H9 (cell line): ENCODE measurements around the gene PID1. TPM values are rescaled to one million over a fixed set of nuclear protein-coding genes. Genes with fewer than 3 reads are reported as not detected.

Experiments used
- DNase-seq: peaks from one replicate; pipeline ENCODE4 v3.0.0-alpha.2; 2017
- H2AFZ ChIP-seq: one replicate; pipeline ENCODE4 v1.6.1; 2013; ENCODE audit warnings: mild to moderate bottlenecking, low read length, control low read depth, moderate library complexity
- H2AK5ac ChIP-seq: 2 replicates; pipeline ENCODE4 v1.6.1; 2013; ENCODE audit warnings: low read length, control low read depth, mixed read lengths; ENCODE audit not compliant: insufficient read length
- H2BK120ac ChIP-seq: one replicate; pipeline ENCODE4 v1.6.1; 2013; ENCODE audit warnings: low read depth, mild to moderate bottlenecking, low read length, control low read depth, inconsistent platforms; ENCODE audit not compliant: poor library complexity, severe bottlenecking
- H2BK12ac ChIP-seq: 2 replicates; pipeline ENCODE4 v1.6.1; 2013; ENCODE audit warnings: low read length, control low read depth, mixed read lengths, low read depth; ENCODE audit not compliant: insufficient read length
- H2BK15ac ChIP-seq: 2 replicates; pipeline ENCODE4 v1.6.1; 2013; ENCODE audit warnings: low read depth, low read length, control low read depth
- H2BK20ac ChIP-seq: one replicate; pipeline ENCODE4 v1.6.1; 2013; ENCODE audit warnings: low read depth, mild to moderate bottlenecking, low read length, control low read depth, inconsistent platforms; ENCODE audit not compliant: poor library complexity, severe bottlenecking
- H2BK5ac ChIP-seq: 2 replicates; pipeline ENCODE4 v1.6.1; 2013; ENCODE audit warnings: low read length, control low read depth, mixed read lengths; ENCODE audit not compliant: insufficient read length
- H3K14ac ChIP-seq: 2 replicates; pipeline ENCODE4 v1.6.1; 2013; ENCODE audit warnings: low read length, control low read depth; ENCODE audit not compliant: insufficient read depth
- H3K18ac ChIP-seq: 2 replicates; pipeline ENCODE4 v1.6.1; 2013; ENCODE audit warnings: low read depth, mild to moderate bottlenecking, mixed read lengths, low read length, control low read depth; ENCODE audit not compliant: insufficient read length
- H3K23ac ChIP-seq: 2 replicates; pipeline ENCODE4 v1.6.1; 2013; ENCODE audit warnings: low read length, control low read depth, mixed read lengths, low read depth; ENCODE audit not compliant: insufficient read length
- H3K23me2 ChIP-seq: 2 replicates; pipeline ENCODE4 v1.6.1; 2013; ENCODE audit warnings: low read depth, mild to moderate bottlenecking, mixed read lengths, low read length, control low read depth; ENCODE audit not compliant: insufficient read length, poor library complexity, severe bottlenecking
- H3K27ac ChIP-seq: 2 replicates; pipeline ENCODE4 v1.5.1; 2013; ENCODE audit warnings: low read length, control low read depth, mixed read lengths, low read depth; ENCODE audit not compliant: insufficient read length
- H3K27me3 ChIP-seq: 2 replicates; pipeline ENCODE4 v1.6.1; 2013; ENCODE audit warnings: low read length, control low read depth, inconsistent platforms; ENCODE audit not compliant: insufficient read depth
- H3K4ac ChIP-seq: 2 replicates; pipeline ENCODE4 v1.6.1; 2013; ENCODE audit warnings: low read depth, mild to moderate bottlenecking, control low read depth, inconsistent platforms, low read length, moderate library complexity
- H3K4me1 ChIP-seq: 2 replicates; pipeline ENCODE4 v1.6.1; 2013; ENCODE audit warnings: low read length, control low read depth, inconsistent platforms; ENCODE audit not compliant: insufficient read depth
- H3K4me2 ChIP-seq: 2 replicates; pipeline ENCODE4 v1.6.1; 2013; ENCODE audit warnings: low read length, control low read depth, mixed read lengths; ENCODE audit not compliant: insufficient read length, insufficient read depth
- H3K56ac ChIP-seq: 2 replicates; pipeline ENCODE4 v1.6.1; 2013; ENCODE audit warnings: low read depth, mild to moderate bottlenecking, mixed read lengths, low read length, control low read depth; ENCODE audit not compliant: insufficient read length
- H3K79me1 ChIP-seq: 2 replicates; pipeline ENCODE4 v1.6.1; 2013; ENCODE audit warnings: low read depth, mild to moderate bottlenecking, moderate library complexity, low read length, control low read depth, inconsistent platforms; ENCODE audit not compliant: insufficient read depth, poor library complexity, severe bottlenecking
- H3K79me2 ChIP-seq: 2 replicates; pipeline ENCODE4 v1.6.1; 2013; ENCODE audit warnings: low read length, control low read depth, inconsistent platforms; ENCODE audit not compliant: insufficient read depth
- H3K9ac ChIP-seq: 2 replicates; pipeline ENCODE4 v1.6.1; 2013; ENCODE audit warnings: low read length, control low read depth, mixed read lengths; ENCODE audit not compliant: insufficient read length; ENCODE audit errors: extremely low read depth
- H3K9me3 ChIP-seq: one replicate; pipeline ENCODE4 v1.6.1; 2013; ENCODE audit warnings: low read depth, low read length, inconsistent platforms; ENCODE audit not compliant: control insufficient read depth
- H3T11ph ChIP-seq: one replicate; pipeline ENCODE4 v1.6.1; 2013; ENCODE audit warnings: mild to moderate bottlenecking, low read length, control low read depth, inconsistent platforms
- H4K20me1 ChIP-seq: one replicate; pipeline ENCODE4 v1.6.1; 2013; ENCODE audit not compliant: control insufficient read depth, insufficient read length, insufficient read depth
- H4K5ac ChIP-seq: 2 replicates; pipeline ENCODE4 v1.6.1; 2013; ENCODE audit warnings: low read depth, mild to moderate bottlenecking, mixed read lengths, low read length, control low read depth; ENCODE audit not compliant: insufficient read length
- H4K8ac ChIP-seq: replicated peaks from 2 replicates; pipeline ENCODE4 v1.6.1; 2013; ENCODE audit warnings: low read length, control low read depth, mixed read lengths, low read depth; ENCODE audit not compliant: insufficient read length
- H4K91ac ChIP-seq: 2 replicates; pipeline ENCODE4 v1.6.1; 2013; ENCODE audit warnings: low read depth, mild to moderate bottlenecking, moderate library complexity, mixed read lengths, low read length, control low read depth; ENCODE audit not compliant: insufficient read length
- H3K27ac Mint-ChIP-seq, 3 experiments: 2 replicates in 2 of 3; 3 replicates in 1 of 3; pipeline ENCODE4 v1.8.0; 2020 to 2021; ENCODE audit warnings: mixed read lengths in 3 of 3, mild to moderate bottlenecking in 1 of 3, moderate library complexity in 1 of 3
- H3K27me3 Mint-ChIP-seq: 2 replicates; pipeline ENCODE4 v1.8.0; 2021; ENCODE audit warnings: low read depth, mild to moderate bottlenecking, moderate library complexity, mixed read lengths
- H3K36me3 Mint-ChIP-seq, 3 experiments: 2 replicates in 2 of 3; 3 replicates in 1 of 3; pipeline ENCODE4 v1.8.0; 2020 to 2021; ENCODE audit warnings: low read depth in 3 of 3, mixed read lengths in 3 of 3; ENCODE audit not compliant: insufficient read depth in 1 of 3
- H3K4me1 Mint-ChIP-seq, 2 experiments: 2 replicates each; pipeline ENCODE4 v1.8.0; 2020; ENCODE audit warnings: mixed read lengths in 2 of 2
- H3K4me3 Mint-ChIP-seq, 2 experiments: 2 replicates in 1 of 2; 3 replicates in 1 of 2; pipeline ENCODE4 v1.8.0; 2020 to 2021; ENCODE audit warnings: mild to moderate bottlenecking in 2 of 2, mixed read lengths in 2 of 2, moderate library complexity in 1 of 2
- H3K9me3 Mint-ChIP-seq, 2 experiments: 2 replicates in 1 of 2; 3 replicates in 1 of 2; pipeline ENCODE4 v1.8.0; 2020; ENCODE audit warnings: mild to moderate bottlenecking in 2 of 2, mixed read lengths in 2 of 2, moderate library complexity in 1 of 2
- CTCF ChIP-seq: fragments of 200-600 bp; sonication (generic); conservative IDR thresholded peaks from 3 replicates; pipeline ENCODE4 v1.8.0; 2021; ENCODE audit warnings: antibody characterized with exemption, mild to moderate bottlenecking
- total RNA-seq: library from RNA; stranded (reverse); gene quantifications from 2 replicates; pipeline ENCODE4 v1.2.1, GENCODE V29; 2021

The PID1 gene
- total RNA-seq, 1 experiment from 2014 or later: 1.4 TPM

GRCh38 chr2:229118927-229119326 lies 152.2 kb downstream of the PID1 start:
- no peaks in the 10 kb centered on the region for H4K20me1 ChIP-seq
- no peak overlapping the region for H3K56ac ChIP-seq
- H3K14ac ChIP-seq: no peak overlapping the region
- no peak overlapping the region for H2BK5ac ChIP-seq
- H3K27me3 ChIP-seq: no peaks in the 10 kb centered on the region
- no peak overlapping the region for H2AK5ac ChIP-seq
- H3K36me3 Mint-ChIP-seq: no peaks in the 10 kb centered on the region
- no peaks in the 10 kb centered on the region; a peak in 1 of 5 replicates for H3K9me3 Mint-ChIP-seq
- no peak for TF ChIP-seq CTCF
- H3K4ac ChIP-seq: no peak overlapping the region
- H4K91ac ChIP-seq: no peak overlapping the region
- no peak overlapping the region for H3K27ac ChIP-seq
- no peak overlapping the region for H2BK20ac ChIP-seq
- H4K8ac ChIP-seq: no peak overlapping the region
- H3K9me3 ChIP-seq: no peaks in the 10 kb centered on the region
- H3K23ac ChIP-seq: no peak overlapping the region
- H3K9ac ChIP-seq: no peak overlapping the region
- no peak overlapping the region for H2BK15ac ChIP-seq
- no peaks in the 10 kb centered on the region for H3K79me2 ChIP-seq
- no peaks in the 10 kb centered on the region for H3K23me2 ChIP-seq
- no peak overlapping the region for H2BK120ac ChIP-seq
- H3K4me3 Mint-ChIP-seq: no peak overlapping the region
- H3K27me3 Mint-ChIP-seq: no peaks in the 10 kb centered on the region
- H3K4me1 ChIP-seq: no peaks in the 10 kb centered on the region
- H3K4me1 Mint-ChIP-seq: no peaks in the 10 kb centered on the region
- H2AFZ ChIP-seq: no peak overlapping the region
- H4K5ac ChIP-seq: no peak overlapping the region
- no peak for DNase-seq
- no peak overlapping the region for H3K4me2 ChIP-seq
- no peak overlapping the region for H3K18ac ChIP-seq
- no peaks in the 10 kb centered on the region for H3K79me1 ChIP-seq
- no peak overlapping the region for H3K27ac Mint-ChIP-seq
- H2BK12ac ChIP-seq: no peak overlapping the region
- no peak overlapping the region for H3T11ph ChIP-seq
